GM18505 (cell line): ENCODE measurements around the gene PCDHA4.

Experiments used
- ATAC-seq: cut with Tn5 transposase; IDR thresholded peaks from one replicate; pipeline ENCODE4 v1.9.1; 2021; ENCODE audit not compliant: unreplicated experiment
- POLR2A ChIP-seq: IDR thresholded peaks from 4 replicates; pipeline ENCODE4 v1.6.1; 2011; ENCODE audit warnings: borderline replicate concordance; ENCODE audit not compliant: insufficient read depth, insufficient read length; ENCODE audit errors: extremely low read depth

PCDHA4 gene

DNA sequence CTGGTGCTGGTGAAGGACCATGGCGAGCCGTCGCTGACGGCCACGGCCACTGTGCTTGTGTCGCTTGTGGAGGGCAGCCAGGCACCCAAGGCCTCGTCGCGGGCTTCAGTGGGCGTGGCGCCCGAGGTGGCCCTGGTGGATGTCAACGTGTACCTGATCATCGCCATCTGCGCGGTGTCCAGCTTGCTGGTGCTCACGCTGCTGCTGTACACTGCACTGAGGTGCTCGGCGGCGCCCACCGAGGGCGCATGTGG lies 51.0 kb downstream of the PCDHA4 start:
- no peak for TF ChIP-seq POLR2A
- ATAC-seq, result no peak

DNA sequence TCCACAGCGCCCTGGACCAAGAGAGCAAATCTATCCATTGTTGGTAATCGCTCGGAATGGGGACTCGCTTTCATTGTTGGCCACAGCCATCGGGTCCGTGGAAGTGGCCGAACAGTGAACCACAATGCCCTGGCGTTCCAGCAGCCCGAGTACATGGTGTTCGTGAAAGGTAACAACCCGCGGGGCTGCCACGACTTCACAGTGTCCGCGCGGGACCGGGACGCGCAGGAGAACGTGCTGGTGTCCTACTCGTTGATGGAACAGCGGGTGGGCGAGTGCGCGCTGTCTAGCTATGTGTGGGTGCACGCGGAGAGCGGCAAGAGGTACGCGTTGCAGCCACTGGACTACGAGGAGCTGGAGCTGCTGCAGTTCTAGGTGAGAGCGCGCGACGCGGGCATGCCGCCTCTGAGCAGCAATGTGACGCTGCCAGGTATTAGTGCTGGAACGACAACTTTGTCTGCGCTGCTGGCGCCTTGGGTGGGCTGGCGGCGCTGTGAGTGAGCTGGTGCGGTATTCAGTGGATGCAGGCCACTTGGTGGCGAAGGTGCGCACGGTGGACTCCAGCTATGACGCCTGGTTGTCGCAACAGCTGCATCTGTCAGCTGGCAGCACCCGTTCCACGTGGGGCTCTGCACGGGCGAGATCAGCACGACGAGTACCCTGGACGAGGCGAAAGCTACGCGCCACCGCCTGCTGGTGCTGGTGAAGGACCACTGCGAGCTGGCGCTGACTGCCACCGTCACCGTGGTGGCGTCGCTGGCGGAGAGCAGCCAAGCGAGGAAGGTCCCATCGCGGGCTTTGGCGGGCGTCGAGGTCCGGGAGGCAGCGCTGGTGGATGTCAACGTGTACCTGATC lies 55.8 kb downstream of the PCDHA4 start:
- TF ChIP-seq POLR2A, result no peak
- no peak for ATAC-seq
